Calu3 (cell line): Measurements from ENCODE around the gene ASB3. TPM values are rescaled to one million over a fixed set of nuclear protein-coding genes. Genes with fewer than 3 reads are reported as not detected.
"Not testable (repeated sequence)": the region's sequence is repeated elsewhere in the genome, so short reads cannot be mapped to it uniquely, and the experiment has no call there.

Experiments used
- BruUV-seq: library from RNA; stranded (reverse); fragments of 400-500 nt; replicated peaks from 2 replicates; lab custom pipeline; 2021; lab: Mats Ljungman, UMichigan
- CTCF ChIA-PET: fragments of 300-600 bp; sonication (Branson Sonifier 250); formaldehyde crosslinking; loops from one replicate; lab custom pipeline; 2022; ENCODE audit warnings: antibody characterized with exemption; lab: Charles Lee
- DNase-seq: peaks from one replicate; pipeline ENCODE4 v3.0.0; 2022
- H3K27ac Mint-ChIP-seq: one replicate; pipeline ENCODE4 v1.8.0; 2022; ENCODE audit warnings: mixed read lengths; ENCODE audit not compliant: unreplicated experiment
- H3K27me3 Mint-ChIP-seq: one replicate; pipeline ENCODE4 v1.8.0; 2022; ENCODE audit warnings: mixed read lengths; ENCODE audit not compliant: unreplicated experiment
- H3K36me3 Mint-ChIP-seq: one replicate; pipeline ENCODE4 v1.8.0; 2022; ENCODE audit warnings: mild to moderate bottlenecking, moderate library complexity, mixed read lengths; ENCODE audit not compliant: insufficient read depth, unreplicated experiment
- H3K4me1 Mint-ChIP-seq: one replicate; pipeline ENCODE4 v1.8.0; 2022; ENCODE audit warnings: mild to moderate bottlenecking, low read depth, mixed read lengths; ENCODE audit not compliant: unreplicated experiment
- H3K4me3 Mint-ChIP-seq: one replicate; pipeline ENCODE4 v1.8.0; 2022; ENCODE audit warnings: mild to moderate bottlenecking, low read depth, moderate library complexity, mixed read lengths; ENCODE audit not compliant: unreplicated experiment
- H3K9me3 Mint-ChIP-seq: one replicate; pipeline ENCODE4 v1.8.0; 2022; ENCODE audit warnings: low read depth, mixed read lengths; ENCODE audit not compliant: unreplicated experiment
- CTCF ChIP-seq: fragments of 200-600 bp; IDR thresholded peaks from one replicate; pipeline ENCODE4 v1.8.0; 2022; ENCODE audit warnings: antibody characterized with exemption; ENCODE audit not compliant: unreplicated experiment
- intact Hi-C: fragments of 100-400 bp; cut with micrococcal nuclease; formaldehyde crosslinking; loops from one replicate; pipeline ENCODE4 v1.10.0; 2022; ENCODE audit not compliant: unreplicated experiment
- total RNA-seq: library from RNA; stranded (reverse); gene quantifications from 2 replicates; pipeline ENCODE4 v1.2.3, GENCODE V29; 2022

Gene ASB3
- total RNA-seq, 1 experiment from 2014 or later = 15.8 TPM

- Mint-ChIP-seq H3K4me3 (no peak overlapping the region), H3K4me1 (peaks cover 9% of the 10 kb centered on the region), H3K27me3 (no peaks in the 10 kb centered on the region), H3K27ac (no peak overlapping the region), H3K36me3 (peaks cover 12% of the 10 kb centered on the region), H3K9me3 (no peaks in the 10 kb centered on the region)
- TF ChIP-seq CTCF = no peak
- no TSS peak for BruUV-seq
- DNase-seq = no peak
- intact Hi-C loops = no loop called here
- CTCF ChIA-PET = interaction anchor here (0.7 kb wide), 1 partner anchor 969 kb away, joined by 4 read pairs; no protein-coding TSS in a partner anchor
Measured at GRCh38 chr2:53769318-53769945, 17.3 kb downstream of the ASB3 start.

- Mint-ChIP-seq H3K4me1 (peaks cover 9% of the 10 kb centered on the region), H3K27ac (peak overlapping the region; percentile 78), H3K4me3 (peak overlapping the region; percentile 93), H3K9me3 (no peaks in the 10 kb centered on the region), H3K27me3 (no peaks in the 10 kb centered on the region), H3K36me3 (peaks cover 12% of the 10 kb centered on the region)
- BruUV-seq = no TSS peak
- CTCF ChIA-PET = interaction anchor here (1.0 kb wide), 1 partner anchor 47 kb away, joined by 3 read pairs; no protein-coding TSS in a partner anchor
- TF ChIP-seq CTCF = no peak
- intact Hi-C loops = no loop called here
- DNase-seq = no peak
Measured at GRCh38 chr2:53768242-53768542, 18.6 kb downstream of the ASB3 start.

- Mint-ChIP-seq H3K27me3 (no peaks in the 10 kb centered on the region), H3K4me3 (peak within 1 kb of the TSS; percentile 93), H3K27ac (peak within 1 kb of the TSS; percentile 78), H3K36me3 (peaks cover 12% of the 10 kb centered on the region), H3K4me1 (peaks cover 9% of the 10 kb centered on the region), H3K9me3 (no peaks in the 10 kb centered on the region)
- CTCF ChIA-PET = interaction anchor here (1.0 kb wide), 1 partner anchor 46 kb away, joined by 3 read pairs; no protein-coding TSS in a partner anchor
- TSS peak; percentile 64 for BruUV-seq
- intact Hi-C loops = no loop called here
- TF ChIP-seq CTCF = peak; percentile 50
- DNase-seq = peak; percentile 89
Measured at GRCh38 chr2:53767405-53768241, 19.1 kb downstream of the ASB3 start, which contains the start of gene CHAC2. CHAC2 (plus strand) TSS chr2:53767804; CDS start chr2:53767887, 83 bp downstream.

GRCh38 chr2:53765767-53766166 is 21.0 kb downstream of the ASB3 start:
- Mint-ChIP-seq H3K27ac (no peak overlapping the region), H3K4me1 (peaks cover 9% of the 10 kb centered on the region), H3K9me3 (no peaks in the 10 kb centered on the region), H3K36me3 (peaks cover 15% of the 10 kb centered on the region), H3K4me3 (no peak overlapping the region), H3K27me3 (no peaks in the 10 kb centered on the region)
- intact Hi-C loops = no loop called here
- no TSS peak for BruUV-seq
- DNase-seq = no peak
- no peak for TF ChIP-seq CTCF
- CTCF ChIA-PET = interaction anchor here (0.6 kb wide), 1 partner anchor 241 kb away, joined by 5 read pairs; no protein-coding TSS in a partner anchor

- H3K4me1 Mint-ChIP-seq, H3K9me3 Mint-ChIP-seq, H3K27ac Mint-ChIP-seq, H3K27me3 Mint-ChIP-seq, BruUV-seq, H3K4me3 Mint-ChIP-seq, DNase-seq, CTCF ChIA-PET, intact Hi-C loops, H3K36me3 Mint-ChIP-seq: not testable (repeated sequence)
Measured at GRCh38 chr2:53757206-53757605, 29.5 kb downstream of the ASB3 start.
